ENCODE measurements around the gene CPLX1.

CPLX1 gene

DNA sequence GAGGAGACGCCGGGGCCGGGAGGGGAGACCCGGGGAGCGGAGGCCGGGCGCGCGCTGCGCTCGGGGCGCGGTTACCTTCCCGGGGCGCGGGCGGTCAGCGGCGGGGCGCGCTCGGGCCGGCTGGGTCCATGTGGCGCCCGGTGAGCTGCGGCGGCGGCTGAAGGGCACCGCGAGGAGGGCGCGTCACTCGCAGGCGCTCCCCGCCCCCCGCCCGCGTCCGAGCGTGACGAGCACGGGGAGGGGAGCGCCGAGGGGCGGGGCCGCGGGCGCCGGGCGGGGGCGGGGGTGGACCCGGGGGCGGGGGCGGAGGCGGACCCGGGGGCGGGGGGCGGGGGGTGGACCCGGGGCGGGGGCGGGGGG is at the start of gene CPLX1:
Gene CPLX1 (minus strand): TSS at position 159 of the 360 bp plus-strand sequence. CDS start 1,607 bp downstream, outside the sequence.
- no peak for DNase-seq

DNA sequence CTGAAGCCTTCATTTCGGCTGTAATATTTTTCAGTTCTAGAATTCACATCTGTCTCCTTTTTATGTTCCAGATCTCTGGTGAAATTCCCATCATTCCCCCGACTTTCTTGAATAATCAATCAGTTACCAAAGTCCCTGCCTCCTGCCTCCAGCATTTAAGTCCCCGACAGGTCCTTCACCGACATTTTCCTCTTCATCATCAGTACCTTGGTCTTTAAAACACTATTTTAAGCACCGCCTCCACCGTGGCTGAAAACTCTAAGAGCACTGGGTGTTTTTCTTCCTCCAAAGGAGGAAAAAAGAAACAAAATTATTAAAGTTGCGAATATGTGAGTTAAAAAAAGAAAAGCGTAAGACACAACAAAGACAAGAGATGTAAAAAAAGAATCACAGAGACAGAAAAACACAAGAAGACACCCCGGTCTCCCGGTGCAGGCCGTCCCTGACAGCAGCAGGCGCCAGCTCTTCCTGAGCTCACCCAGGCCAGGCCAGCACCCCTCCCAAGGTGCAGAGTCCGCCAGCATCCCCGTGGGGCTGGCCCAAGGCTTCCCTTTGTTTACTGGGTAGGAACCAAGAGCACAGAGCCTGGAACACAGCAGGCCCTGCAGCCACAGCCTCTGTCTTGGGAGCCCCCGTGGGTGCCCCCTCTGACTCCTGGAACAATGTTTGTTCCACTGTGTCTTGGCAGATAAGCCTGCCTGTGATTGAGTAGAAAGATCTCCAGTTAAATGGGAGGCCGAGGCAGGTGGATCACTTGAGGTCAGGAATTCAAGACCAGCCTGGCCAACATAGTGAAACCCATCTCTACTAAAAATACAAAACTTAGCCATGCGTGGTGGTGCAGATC is 49.3 kb upstream of the CPLX1 start:
- DNase-seq: no peak

DNA sequence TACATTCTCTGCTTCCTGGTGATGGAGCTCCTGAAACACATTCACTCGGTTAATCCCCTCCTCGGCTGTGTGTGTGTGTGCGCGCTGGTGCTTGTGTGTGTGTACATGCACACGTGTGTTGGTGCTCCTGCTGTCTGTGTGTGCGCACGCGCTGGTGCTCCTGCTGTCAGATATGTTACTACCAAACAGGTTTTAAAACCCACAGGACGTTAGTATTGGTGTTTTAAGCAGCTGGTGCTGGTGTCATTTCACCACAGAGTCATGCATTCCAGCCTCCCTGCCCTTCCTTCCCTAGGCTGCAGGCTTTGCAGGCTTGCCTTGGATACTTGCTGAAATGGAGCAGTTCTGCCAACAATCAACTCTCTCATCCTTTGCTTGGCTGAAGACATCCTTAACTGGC is 48.1 kb upstream of the CPLX1 start:
- no peak for DNase-seq

DNA sequence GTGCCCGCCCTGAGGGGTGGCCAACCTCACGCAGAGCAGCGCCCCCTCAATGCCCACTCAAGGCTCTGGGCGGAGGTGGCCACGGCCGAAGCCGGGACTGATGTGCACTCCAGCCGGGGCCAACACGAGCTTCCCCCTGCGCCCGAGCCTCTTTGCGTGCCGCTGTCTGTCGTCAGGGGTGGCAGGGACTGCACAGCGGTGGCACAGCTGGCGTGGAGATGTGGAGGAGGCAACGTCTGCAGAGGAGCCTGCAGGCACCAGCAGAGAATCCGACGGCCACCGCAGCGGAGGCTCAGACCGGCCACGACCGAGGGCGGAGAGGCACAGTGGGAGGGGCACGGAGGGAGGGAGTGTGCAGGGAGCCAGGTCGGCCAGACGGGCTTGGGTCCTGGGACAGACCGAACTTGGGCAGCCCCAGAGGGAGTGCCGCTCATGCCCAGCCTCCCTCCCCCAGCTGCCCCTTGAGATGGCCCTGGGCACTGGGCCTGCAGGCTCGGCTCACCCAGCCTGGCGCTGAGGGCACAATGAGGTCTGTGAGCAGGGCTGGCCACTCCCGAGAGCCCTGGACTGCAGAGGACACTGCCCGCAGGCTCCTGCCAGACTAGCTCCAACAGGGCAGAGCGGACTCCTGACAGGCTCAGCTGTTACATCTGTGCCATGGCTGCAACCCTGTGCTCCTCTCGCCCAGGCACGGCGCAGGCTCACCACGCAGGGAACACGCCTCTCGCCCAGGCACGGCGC is 46.5 kb upstream of the CPLX1 start:
- DNase-seq: no peak

DNA sequence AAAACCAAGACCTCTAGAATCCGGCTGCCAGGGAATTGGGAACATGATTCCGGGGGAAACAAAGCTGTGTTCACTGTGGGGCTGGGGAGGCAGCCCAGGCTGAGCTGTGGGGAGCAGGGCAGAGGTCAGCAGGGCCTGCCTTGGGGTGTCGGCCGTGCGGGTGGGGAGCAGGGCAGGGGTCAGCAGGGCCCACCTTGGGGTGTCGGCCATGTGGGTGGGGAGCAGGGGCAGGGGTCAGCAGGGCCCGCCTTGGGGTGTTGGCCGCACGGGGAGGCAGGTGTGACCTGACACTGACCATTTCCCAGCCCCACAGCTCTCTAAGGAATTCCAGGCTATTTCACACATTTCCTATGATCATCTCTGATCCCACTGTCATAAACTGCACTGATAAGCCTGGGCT is 45.6 kb upstream of the CPLX1 start:
- DNase-seq: no peak

DNA sequence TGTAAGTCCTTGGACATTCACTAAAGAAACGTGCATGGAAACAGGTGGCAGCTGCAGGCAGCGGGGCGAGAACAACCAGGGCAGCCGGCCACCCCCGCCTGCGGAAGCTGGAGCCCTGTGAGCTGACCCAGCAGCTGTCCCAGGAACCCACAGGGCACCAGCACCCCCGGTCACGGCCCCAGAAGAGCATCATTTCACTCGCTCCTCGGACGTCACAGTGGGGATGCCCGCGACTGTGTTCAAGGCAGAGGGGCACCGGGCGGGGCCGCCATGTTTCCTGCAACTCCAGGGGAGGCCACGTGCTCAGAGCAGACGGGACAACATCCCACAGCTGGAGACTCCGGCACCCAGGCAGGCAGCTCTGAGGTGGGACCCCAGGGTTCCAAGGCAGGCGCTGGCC is 45.0 kb upstream of the CPLX1 start:
- no peak for DNase-seq

DNA sequence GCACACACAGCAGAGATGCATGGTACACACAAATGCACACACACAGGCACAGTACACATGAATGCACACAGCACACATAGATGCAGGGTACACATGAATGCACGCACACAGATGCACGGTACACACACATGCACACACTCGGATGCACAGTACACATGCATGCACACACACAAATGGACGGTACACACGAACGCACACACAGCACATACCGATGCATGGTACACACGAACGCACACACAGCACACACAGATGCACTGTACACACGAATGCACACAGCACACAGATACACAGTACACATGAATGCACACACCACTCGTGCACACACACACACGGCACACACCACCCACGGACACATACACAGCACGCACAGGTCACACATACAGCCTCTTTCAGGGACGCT is 43.8 kb upstream of the CPLX1 start:
- DNase-seq: no peak

DNA sequence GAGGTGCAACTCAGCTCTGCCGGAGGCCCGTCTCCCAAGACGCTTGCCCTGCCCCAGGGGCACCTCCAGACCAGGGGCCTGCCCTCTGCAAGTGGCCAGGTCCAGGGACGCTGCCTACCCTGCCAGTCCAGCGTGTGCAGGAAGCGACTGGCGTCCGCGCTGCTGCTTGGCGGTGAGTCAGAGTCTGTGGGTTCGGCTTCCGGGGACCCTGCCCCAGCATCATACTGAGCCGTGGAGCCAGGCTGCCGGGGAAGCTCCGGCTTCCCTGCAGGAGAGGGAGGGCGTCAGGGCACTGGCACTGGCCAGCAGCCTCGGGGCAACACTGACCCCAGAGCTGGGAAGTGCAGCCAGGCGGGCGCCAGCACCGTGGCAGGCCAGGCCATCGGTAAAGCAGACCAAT is 42.5 kb upstream of the CPLX1 start:
- DNase-seq: no peak

DNA sequence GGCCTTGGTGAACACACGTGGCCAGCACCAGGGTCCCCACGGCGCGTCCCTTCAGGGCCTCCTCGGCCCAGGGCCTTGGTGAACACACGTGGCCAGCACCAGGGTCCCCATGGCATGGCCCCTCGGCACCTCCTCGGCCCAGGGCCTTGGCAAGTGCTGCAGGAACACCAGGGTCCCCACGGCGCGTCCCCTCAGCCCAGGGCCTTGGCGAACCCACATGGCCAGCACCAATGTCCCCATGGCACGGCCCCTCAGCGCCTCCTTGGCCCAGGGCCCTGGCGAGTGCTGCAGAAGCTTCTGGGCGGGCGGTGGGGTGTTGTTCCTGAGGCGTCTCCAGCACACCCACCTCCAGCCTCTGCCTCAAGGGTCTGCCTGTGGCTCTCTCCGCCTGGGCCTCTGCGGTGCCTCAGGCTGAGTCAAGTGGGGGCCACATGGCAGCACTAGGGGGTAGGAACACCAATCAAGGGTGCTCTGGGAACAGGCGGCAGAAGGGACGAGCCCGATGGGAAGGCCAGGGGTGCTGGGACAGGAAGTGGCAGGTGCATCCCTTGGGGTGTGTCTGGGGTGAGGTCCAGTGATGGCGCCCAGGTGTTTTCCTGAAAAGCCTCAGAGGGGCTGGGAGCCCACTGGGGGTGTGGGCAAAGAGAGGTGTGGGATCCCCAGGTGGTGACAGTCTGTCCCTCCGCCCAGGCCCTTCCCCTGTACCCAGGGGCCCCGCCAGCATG is 41.8 kb upstream of the CPLX1 start:
- no peak for DNase-seq

DNA sequence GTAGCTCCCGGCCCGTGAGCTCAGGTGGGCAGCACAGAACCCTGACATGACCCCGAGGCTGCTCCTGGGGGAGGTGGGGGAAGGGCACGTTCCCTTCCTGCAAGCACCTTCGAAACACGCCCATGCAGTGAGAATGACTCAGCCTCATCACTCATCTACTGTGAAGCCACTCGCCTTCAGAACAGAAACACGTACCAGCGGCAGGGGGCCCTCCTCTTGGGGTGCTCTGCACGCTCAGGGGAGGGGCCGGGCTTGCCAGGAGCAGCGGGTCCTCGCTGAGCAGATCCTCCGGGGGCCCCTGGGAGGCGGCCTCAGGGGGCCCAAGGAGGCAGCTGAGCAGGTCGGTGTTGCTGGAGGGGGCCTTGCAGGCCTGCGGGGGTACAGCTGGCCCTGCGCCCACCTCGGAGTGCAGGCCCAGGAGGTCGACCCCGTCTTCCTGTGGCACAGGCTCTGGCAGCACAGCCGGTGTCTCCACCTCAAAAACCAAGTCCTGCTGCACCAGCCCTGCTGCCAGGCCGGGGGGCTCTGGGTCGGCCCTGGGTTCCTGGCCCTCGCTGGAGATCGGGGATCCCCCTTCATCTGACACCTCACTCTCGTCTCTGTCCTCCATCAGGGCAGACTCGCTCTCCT is 40.9 kb upstream of the CPLX1 start:
- DNase-seq: no peak

DNA sequence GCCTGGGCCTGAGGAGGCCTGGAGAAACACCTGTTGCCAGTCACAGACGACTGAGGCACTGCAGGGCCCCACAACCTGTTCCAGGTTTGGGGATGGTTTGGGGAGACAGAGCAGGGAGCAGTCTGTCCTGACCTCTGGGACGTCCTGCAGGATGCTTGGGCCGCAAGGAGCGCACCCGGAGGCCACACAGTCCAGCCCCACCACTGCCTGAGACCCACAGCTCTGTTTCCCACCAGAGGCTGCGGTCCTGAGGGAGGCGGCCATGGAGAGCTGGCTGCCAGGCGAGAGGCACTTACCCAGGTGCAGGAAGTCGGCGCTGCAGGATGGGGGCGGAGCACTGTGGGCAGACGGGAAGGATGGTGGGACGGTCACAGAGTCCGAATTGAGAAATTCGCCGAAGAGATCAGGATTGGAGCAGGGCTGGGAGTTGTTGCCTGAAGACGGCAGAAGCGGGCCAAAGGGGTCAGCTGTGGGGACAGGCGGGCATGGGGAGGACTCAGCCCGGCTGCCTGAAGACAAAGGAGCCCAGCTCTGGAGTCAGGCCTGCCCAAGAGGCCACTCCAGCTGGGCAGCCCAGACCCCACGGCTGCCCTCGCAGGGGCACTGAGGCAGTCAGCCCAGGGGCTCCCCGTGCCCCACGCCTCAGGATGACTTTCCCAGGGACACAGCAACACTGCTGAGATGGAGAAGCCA is 40.3 kb upstream of the CPLX1 start:
- DNase-seq: no peak

DNA sequence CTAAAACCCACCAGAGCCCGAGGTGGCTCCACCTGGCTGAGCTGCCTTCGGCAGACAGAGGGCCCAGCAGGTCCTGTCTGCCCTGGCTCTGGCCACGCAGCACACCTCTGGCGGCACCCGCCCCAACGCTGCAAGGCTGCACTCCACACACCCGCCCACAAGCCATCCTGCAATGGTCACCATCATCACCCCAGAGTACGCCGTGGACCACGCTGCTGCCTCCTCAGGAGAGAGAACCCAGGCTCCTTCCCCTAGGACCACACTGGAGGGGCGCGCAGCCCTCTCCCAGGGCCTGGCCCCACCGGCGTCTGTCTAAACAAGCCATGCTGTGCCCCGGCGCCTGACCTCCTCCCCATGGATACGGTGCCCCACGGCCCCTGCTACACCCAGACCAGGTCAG is 39.6 kb upstream of the CPLX1 start:
- no peak for DNase-seq

DNA sequence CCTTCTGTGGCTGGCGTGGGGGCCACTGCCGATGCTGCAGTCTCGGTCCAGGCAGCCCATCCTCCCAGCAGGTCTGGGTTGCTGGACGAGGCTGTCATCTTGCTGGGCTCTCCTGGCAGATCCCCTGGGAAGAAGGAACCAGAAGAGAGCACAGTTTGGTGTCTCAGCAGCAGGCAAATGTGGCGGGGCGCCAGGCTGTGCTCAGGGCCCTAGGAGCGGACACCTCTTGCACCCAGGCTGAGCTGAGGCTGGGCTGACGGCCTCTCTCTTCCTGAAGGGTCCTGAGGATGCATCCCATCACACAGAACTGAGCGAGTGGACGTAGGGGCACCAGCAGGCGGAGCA is 39.2 kb upstream of the CPLX1 start:
- DNase-seq: no peak

DNA sequence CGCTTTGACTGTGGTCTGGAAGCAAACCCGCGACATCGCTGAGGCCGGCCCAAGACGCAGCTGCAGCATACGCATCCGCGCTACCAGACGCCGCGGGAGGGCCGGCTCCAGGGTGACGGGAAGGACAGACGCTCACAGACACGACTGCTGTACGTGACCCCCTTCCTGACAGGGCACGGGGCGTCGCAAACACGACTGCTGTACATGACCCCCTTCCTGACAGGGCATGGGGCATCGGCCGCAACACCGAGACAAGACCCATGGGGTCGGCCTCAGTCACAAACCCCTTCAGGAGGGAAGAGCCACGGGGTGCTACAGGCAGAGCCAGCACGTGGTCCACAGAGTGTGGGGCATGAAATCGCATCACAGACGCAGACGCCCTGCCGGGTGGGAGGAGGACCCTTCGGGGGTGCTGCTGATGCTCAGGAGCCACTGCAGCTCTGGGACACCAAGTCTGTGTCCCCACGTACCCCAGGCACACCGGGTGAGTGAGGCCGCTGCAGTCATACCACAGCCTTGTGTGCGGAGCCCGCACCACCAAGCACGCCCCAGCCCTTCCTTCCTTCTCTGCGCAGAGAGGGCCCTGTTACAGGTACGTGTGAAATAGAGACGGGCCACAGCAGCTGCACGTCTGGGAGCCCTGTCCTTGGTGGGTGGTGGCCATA is 38.7 kb upstream of the CPLX1 start:
- DNase-seq: no peak

DNA sequence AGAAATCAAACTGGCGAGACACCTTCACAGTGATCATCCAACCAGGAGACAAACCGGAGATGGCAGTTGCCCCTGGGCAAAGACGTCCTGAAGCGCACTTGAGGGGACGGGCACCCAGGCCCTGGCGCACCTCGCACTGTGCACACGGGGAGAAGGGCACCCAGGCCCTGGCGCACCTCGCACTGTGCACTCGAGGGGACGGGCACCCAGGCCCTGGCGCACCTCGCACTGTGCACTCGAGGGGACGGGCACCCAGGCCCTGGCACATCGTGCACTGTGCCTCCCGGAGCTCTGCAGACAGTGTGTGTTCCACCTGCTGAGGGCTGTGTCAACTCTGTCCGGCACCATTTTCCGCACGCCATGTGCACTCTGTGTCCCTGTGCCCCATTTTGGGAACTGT is 34.6 kb upstream of the CPLX1 start:
- no peak for DNase-seq

DNA sequence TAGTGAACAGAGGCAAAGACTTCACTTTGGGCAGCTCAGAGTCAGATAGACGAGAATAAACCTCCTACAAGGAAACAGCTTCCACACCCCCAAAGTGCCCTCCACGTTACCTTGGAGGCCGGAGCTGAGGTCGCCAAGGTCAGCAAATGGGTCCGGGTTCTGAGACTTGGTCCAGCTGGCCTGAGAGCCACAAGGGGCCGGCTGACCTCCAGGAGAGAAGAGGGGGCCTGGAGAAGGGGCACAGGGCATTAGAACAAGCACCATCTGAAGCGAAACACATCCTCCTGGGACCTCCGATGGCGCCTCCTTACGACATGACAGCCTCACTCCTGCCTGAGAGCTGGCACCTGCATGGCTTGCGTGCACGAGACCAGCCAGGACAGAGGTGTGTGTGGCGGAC is 33.6 kb upstream of the CPLX1 start:
- no peak for DNase-seq

DNA sequence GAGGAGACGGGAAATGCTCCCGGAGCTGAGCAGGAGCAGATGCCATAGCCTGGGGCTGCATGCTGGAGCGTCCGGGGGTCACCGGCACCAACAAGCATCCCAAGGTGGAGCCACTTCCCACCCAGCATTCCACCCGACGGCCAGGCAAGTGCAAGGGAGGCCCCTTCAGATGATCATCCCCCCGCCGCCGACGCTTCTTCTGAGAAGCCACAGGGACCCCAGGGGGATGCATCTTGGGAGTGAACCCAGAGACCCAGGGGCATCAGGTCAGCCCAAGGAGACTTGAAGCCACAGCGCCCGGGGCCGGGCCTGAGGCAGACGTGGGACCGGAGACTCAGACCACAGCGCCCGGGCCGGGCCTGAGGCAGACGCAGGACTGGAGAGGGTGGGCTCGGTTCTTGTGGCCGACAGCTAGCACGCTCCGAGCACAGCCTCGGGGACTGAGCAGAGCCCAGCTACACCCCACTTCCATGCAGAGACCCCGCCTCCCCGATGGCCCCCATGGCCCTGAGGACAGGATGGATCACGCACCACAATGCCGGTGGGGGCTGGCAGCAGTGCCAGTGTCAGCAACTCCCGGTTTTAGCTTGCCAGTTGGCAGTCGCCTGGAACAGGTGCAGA is 33.0 kb upstream of the CPLX1 start:
- no peak for DNase-seq

DNA sequence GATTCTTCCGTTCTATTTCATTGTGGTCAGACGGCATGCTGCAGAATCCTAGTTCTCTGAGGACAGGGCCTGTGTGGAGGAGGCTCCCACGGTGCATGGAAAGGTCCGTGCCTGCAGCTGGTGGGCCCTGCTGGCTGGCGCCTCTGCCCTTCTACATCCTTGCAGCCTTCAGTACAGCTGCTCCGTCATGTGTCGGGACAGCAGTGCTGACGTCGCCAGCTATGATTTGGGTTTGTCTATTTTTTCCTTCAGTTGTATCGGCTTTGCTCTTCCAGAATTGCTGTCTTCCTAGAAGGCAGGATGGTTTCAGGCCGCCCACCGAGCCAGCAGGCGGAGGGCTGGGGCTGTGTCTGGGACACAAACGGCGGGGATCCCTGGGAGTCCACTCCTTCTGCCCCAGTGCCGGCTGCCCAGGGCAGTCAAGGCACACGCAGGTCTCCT is 32.1 kb upstream of the CPLX1 start:
- no peak for DNase-seq

DNA sequence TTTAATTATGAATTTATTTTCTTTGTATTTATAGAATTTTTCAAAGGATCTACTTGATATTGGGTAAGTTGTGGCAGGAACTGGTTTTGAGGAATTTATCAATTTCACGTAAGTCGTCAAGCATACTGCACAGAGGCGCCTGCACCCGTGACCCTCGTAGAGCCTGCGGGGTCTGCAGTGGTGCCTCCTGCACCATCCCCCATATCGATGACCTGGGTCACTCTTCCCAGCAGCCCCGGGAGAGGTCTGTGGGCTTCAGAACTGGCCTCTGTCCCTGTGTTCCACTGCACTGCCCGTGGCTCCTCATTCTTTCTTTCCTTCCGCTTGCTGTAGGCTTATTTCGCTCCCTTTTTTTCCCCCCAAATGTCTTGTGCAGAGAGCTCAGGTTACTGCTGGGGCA is 31.5 kb upstream of the CPLX1 start:
- DNase-seq: no peak

DNA sequence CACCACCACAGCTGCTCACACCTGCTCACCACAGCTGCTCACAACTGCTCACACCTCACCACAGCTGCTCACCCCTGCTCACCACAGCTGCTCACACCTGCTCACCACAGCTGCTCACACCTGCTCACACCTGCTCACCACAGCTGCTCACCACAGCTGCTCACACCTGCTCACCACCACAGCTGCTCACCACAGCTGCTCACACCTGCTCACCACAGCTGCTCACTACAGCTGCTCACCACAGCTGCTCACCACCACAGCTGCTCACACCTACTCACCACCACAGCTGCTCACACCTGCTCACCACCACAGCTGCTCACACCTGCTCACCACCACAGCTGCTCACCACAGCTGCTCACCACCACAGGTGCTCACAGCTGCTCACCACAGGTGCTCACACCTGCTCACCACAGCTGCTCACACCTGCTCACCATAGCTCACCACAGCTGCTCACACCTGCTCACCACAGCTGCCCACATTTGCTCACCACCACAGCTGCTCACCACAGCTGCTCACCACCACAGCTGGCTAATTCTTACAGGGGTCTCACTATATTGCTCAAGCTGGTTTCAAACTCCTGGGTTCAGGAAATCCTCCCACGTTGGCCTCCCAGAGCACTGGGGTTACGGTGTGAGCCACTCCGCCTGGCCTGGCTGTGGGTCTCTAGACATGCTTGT is 30.4 kb upstream of the CPLX1 start:
- DNase-seq: no peak

DNA sequence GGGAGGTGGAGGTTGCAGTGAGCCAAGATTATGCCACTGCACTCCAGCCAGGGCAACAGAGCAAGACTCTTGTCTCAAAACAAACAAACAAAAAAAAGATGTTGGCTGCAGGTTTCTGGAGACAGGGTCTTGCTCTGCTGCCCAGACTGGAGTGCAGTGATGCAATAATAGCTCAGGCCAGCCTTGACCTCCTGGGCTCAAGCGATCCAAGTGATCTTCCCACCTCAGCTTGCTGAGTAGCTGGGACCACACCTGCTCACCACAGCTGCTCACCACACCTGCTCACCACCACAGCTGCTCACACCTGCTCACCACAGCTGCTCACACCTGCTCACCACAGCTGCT is 29.9 kb upstream of the CPLX1 start:
- DNase-seq: no peak
